Left ventricle myocardium inferior (tissue), 1 donor: Measurements from ENCODE around the gene NSD2. TPM values are rescaled to one million over a fixed set of nuclear protein-coding genes. Genes with fewer than 3 reads are reported as not detected.
A peak's percentile ranks its signal among the peaks of the same experiment; 100 is the strongest.
"Not testable (repeated sequence)": the region's sequence is repeated elsewhere in the genome, so short reads cannot be mapped to it uniquely, and the experiment has no call there.

ENCODE experiments used
- DNase-seq: peaks from one replicate; pipeline ENCODE4 v3.0.0-alpha.2; 2020
- H3K27ac ChIP-seq: fragments of 200-600 bp; replicated peaks from 2 replicates; pipeline ENCODE4 v1.8.0; 2021
- H3K27me3 ChIP-seq: fragments of 200-600 bp; 2 replicates; pipeline ENCODE4 v1.8.0; 2021; ENCODE audit warnings: low read depth
- H3K36me3 ChIP-seq: fragments of 200-600 bp; 2 replicates; pipeline ENCODE4 v1.8.0; 2021
- H3K4me1 ChIP-seq: fragments of 200-600 bp; 2 replicates; pipeline ENCODE4 v1.8.0; 2021
- H3K4me3 ChIP-seq: fragments of 200-600 bp; 2 replicates; pipeline ENCODE4 v1.8.0; 2021; ENCODE audit warnings: mild to moderate bottlenecking, moderate library complexity
- H3K9me3 ChIP-seq: fragments of 200-600 bp; replicated peaks from 2 replicates; pipeline ENCODE4 v1.8.0; 2021
- CTCF ChIP-seq: fragments of 200-600 bp; IDR thresholded peaks from 2 replicates; pipeline ENCODE4 v1.8.0; 2021; ENCODE audit warnings: antibody characterized with exemption, mild to moderate bottlenecking, borderline replicate concordance
- intact Hi-C: fragments of 100-400 bp; cut with micrococcal nuclease; formaldehyde crosslinking; loops from one replicate; pipeline ENCODE4 v1.11.0; 2022
- total RNA-seq: library from RNA; stranded (reverse); fragmentation: NEBNext Ultra II Directional; extraction: Animal tissue kit (Norgen Biotek cat#: 25700); gene quantifications from one replicate; pipeline ENCODE4 v1.2.1, GENCODE V29; 2021
- donor health status: DM: no; HTN: yes; CAD: no; lungs with severe emphysema.

Gene NSD2
- total RNA-seq, 1 donor from 2014 or later, result 42.5 TPM

- Histone ChIP-seq H3K4me1 (peaks cover 6% of the 10 kb centered on the region), H3K9me3 (peaks cover 31% of the 10 kb centered on the region), H3K36me3 (peaks cover 10% of the 10 kb centered on the region), H3K27ac (no peak overlapping the region), H3K27me3 (no peaks in the 10 kb centered on the region), H3K4me3 (no peak overlapping the region)
- intact Hi-C loops, result no loop called here
- no peak for DNase-seq
- TF ChIP-seq CTCF, result no peak
These were observed 126.5 kb downstream of the NSD2 start for GRCh38 chr4:1997712-1998111.

- intact Hi-C loops, result no loop called here
- Histone ChIP-seq H3K4me3 (no peak overlapping the region), H3K9me3 (peaks cover 31% of the 10 kb centered on the region), H3K27me3 (no peaks in the 10 kb centered on the region), H3K27ac (no peak overlapping the region), H3K4me1 (peaks cover under 1% of the 10 kb centered on the region), H3K36me3 (peaks cover 16% of the 10 kb centered on the region)
- TF ChIP-seq CTCF, result no peak
- DNase-seq, result no peak
These were observed 127.1 kb downstream of the NSD2 start for GRCh38 chr4:1998296-1998695.

GRCh38 chr4:1999308-1999707, 128.1 kb downstream of the NSD2 start:
- DNase-seq, H3K4me3 ChIP-seq, H3K4me1 ChIP-seq, H3K27me3 ChIP-seq, intact Hi-C loops, H3K27ac ChIP-seq: not testable (repeated sequence)
- Histone ChIP-seq H3K9me3 (peaks cover 31% of the 10 kb centered on the region), H3K36me3 (peaks cover 25% of the 10 kb centered on the region)

- intact Hi-C loops, result not testable (repeated sequence)
These were observed 132.2 kb downstream of the NSD2 start for GRCh38 chr4:2003361-2003760.

GRCh38 chr4:2006367-2006766, 135.2 kb downstream of the NSD2 start:
- Histone ChIP-seq H3K9me3 (no peaks in the 10 kb centered on the region), H3K27ac (no peak overlapping the region), H3K36me3 (peaks cover 39% of the 10 kb centered on the region), H3K4me3 (no peak overlapping the region), H3K4me1 (peaks cover 50% of the 10 kb centered on the region), H3K27me3 (no peaks in the 10 kb centered on the region)
- no peak for DNase-seq
- TF ChIP-seq CTCF, result no peak
- intact Hi-C loops, result no loop called here

More at GRCh38 chr4:2003361-2003760, 132.2 kb downstream of the NSD2 start:
- not testable (repeated sequence) for H3K27ac ChIP-seq, DNase-seq, H3K27me3 ChIP-seq, H3K4me3 ChIP-seq
- Histone ChIP-seq H3K36me3 (peaks cover 39% of the 10 kb centered on the region), H3K4me1 (peaks cover 31% of the 10 kb centered on the region), H3K9me3 (peaks cover 11% of the 10 kb centered on the region)

GRCh38 chr4:2006956-2007653, 135.9 kb downstream of the NSD2 start:
- TF ChIP-seq CTCF, result no peak
- H3K27ac ChIP-seq, result no peak overlapping the region

More at GRCh38 chr4:2006956-2007653, 135.9 kb downstream of the NSD2 start:
- Histone ChIP-seq H3K27me3 (no peaks in the 10 kb centered on the region), H3K4me1 (peaks cover 50% of the 10 kb centered on the region), H3K9me3 (no peaks in the 10 kb centered on the region), H3K4me3 (peak overlapping the region; percentile 91), H3K36me3 (peaks cover 36% of the 10 kb centered on the region)
- intact Hi-C loops, result no loop called here
- no peak for DNase-seq
